Forelimb muscle (tissue), 1 donor: ENCODE measurements around the gene ATL3. TPM values are rescaled to one million over a fixed set of nuclear protein-coding genes. Genes with fewer than 3 reads are reported as not detected.
"Not testable (repeated sequence)": the region's sequence is repeated elsewhere in the genome, so short reads cannot be mapped to it uniquely, and the experiment has no call there.

Experiments
- DNase-seq: peaks from one replicate; pipeline ENCODE4 v3.0.0-alpha.2; 2013; ENCODE audit warnings: low read depth
- polyA plus RNA-seq: library from polyadenylated mRNA; unstranded; fragments of 120-200 nt; gene quantifications from one replicate; pipeline ENCODE4 v1.2.1, GENCODE V29; 2013; ENCODE audit not compliant: insufficient read length

ATL3 gene
- 13.6 TPM for polyA plus RNA-seq

DNA sequence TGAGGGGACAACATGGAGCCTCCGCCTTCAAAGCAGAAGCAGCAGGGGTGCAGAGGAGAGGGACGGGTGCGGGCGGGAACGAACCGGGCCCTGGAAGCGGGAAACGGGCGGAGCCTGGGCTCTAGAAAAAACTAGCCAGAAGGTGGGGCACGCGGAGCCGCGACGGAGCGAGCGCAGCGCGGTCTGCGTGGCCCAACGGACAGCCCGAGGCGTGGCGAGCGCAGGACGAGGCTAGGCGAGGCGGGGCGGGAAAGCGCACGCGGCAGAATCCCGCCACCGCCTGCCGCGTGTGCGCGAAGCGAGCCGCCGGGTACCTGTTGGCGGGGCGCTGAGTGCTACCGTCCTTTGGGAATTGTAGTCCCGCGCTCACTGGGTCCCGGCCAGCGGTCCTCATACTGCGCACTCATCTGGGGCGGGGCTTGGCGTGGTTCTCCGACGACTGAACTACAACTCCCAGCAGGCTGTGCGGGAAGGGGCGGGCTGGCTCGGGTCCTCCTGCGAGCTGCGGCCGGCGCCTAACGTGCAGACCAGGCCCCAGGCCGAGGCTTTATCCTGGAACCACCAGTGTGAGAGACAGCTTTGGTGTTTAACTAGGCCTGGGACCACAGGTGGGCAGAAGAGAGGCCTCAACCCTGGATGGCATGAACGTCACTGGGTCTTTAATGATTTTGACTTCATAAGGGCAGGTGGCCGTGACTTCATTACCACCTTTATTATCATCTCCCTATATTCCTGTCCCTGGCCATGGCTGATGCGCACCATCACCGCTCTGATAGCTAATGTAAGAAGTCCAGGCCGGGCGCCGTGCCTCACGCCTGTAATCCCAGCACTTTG, at the start of gene ATL3:
TSS of gene ATL3 (minus strand) at position 55 of the 834 bp plus-strand sequence. CDS start at position 14, 41 bp downstream.
- DNase-seq = peak; percentile 77

- no peak for DNase-seq
These were observed 49.4 kb upstream of the ATL3 start for GRCh38 chr11:63720611-63721010.

DNA sequence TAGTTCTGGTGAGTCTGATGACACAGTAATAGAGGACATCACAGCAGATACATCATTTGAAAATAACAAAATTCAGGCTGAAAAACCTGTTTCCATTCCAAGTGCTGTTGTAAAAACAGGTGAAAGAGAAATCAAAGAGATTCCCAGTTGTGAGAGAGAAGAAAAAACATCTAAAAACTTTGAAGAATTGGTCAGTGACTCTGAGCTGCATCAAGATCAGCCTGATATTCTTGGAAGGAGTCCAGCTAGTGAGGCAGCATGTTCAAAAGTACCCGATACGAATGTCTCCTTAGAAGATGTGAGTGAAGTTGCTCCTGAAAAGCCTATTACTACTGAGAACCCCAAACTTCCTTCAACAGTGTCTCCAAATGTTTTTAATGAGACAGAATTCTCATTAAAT, 48.8 kb upstream of the ATL3 start:
- DNase-seq = no peak

GRCh38 chr11:63719001-63719400, 47.8 kb upstream of the ATL3 start:
- DNase-seq = no peak

DNA sequence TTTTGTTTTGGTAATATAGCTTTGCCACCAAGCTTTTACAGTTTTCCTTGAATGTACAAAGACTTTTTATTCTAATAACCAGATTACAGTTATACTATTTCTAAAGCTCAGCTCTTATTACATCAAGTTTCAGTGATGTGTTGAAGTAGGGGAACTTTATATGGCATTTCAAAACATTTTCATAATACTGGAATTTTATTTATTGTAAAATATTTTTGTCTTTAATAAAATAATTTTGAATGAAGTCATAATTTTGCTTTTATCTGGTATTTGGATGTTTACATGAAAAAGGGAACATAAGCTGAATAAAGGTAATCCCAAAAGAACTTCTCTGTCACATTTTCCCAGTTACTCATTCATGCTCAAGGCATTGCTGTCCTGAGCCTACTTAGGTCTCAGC, 44.9 kb upstream of the ATL3 start:
- no peak for DNase-seq

DNA sequence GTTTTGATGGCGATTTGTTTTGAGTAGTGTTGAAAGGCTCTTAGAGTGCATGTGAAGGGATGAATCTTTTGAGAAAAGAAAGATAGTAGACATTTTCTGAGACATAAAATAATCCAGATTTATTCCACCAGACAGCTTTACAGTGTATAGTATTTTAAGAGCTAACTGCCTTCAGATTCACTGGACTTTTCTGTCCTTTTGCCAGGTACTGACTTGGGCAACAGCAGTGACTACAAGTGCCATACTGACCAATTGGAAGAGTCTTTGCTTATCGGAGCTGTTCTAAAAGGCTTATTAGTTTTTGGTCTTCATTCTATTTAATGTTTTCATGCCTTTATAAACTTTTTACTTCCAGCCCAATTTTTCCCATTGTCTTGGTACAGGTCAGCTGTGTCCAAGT, 42.6 kb upstream of the ATL3 start:
- no peak for DNase-seq

- no peak for DNase-seq
These were observed 40.7 kb upstream of the ATL3 start for GRCh38 chr11:63711838-63712237.

DNA sequence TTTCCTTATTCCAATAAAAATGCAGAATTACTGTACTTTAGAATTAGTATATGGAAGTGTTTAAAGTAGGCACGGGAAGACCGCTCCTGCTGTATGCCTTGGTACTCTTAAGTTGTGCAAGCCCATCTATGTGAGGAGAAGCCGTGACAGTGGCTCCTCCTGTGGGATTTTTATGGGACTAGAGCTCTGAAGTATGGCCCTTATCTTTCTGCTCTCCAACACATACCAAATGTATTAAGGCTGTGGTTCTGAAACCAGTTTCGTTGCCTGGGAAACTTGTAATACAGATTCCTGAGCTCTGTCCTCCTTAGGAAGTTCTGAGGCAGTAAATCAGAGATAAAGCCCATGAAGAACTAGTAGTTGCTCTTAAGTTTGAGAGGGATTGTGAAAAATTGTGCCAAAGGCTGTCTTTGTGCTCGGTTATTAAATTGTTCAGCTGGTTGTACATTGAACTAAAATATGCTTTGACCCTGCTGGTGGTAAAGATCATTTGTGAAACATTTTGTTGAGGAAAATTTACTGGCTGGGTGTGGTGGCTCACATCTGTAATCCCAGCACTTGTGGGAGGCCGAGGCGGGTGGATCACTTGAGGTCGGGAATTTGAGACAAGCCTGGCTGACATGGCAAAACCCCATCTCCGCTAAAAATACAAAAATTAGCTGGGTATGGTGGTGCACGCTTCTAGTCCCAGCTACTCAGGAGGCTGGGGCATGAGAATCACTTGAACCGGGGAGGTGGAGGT, 39.5 kb upstream of the ATL3 start:
- DNase-seq = no peak

DNA sequence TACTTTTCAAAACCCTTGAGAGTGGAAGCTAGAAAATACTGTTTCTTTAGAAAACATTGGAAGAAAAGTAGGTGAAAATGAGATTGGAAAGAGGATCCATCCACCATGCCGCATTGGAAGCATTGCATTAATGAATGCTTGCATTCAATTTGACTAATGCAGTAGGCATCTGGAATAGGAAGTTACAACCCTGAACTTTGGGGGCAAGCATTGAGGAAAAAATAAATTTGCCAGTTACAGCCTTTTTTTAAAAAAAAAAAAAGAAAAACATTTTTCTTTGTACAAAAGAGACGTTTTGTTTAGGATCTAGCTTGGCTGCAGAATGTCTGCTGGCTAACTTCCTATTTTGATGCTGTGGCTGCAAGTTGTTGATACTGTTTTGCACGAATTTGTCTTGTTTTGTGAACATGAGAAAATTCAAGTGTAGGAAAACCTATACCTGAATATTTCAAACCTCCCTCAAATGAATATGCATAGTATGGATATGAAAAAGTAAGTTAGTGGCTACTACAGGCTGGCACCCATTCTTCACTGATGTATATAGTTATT, 38.2 kb upstream of the ATL3 start:
- DNase-seq = no peak

GRCh38 chr11:63708764-63709163, 37.6 kb upstream of the ATL3 start:
- DNase-seq = no peak

GRCh38 chr11:63705526-63705925, 34.4 kb upstream of the ATL3 start:
- DNase-seq = no peak

- no peak for DNase-seq
These were observed 28.7 kb upstream of the ATL3 start for GRCh38 chr11:63699896-63700295.

GRCh38 chr11:63698976-63699733, 28.0 kb upstream of the ATL3 start:
- DNase-seq = no peak

DNA sequence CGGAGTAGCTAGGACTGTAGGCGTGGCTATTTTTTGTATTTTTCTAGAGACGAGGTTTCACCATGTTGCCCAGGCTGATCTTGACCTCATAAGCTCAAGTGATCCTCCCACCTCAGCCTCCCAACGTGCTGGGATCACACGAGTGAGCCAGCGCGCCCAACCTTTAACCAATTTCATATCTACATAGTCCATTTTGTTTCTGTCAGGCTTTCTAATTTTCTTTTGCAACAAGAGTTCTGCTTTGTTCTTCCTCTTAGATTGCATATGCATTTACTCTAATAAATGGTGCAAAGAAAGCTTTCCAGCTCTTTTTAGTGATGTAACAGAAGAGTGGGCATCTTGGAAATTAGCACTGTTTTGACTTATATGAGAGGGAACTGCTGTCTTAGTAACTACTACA, 23.4 kb upstream of the ATL3 start:
- no peak for DNase-seq

GRCh38 chr11:63687845-63688244, 16.7 kb upstream of the ATL3 start:
- DNase-seq = no peak

DNA sequence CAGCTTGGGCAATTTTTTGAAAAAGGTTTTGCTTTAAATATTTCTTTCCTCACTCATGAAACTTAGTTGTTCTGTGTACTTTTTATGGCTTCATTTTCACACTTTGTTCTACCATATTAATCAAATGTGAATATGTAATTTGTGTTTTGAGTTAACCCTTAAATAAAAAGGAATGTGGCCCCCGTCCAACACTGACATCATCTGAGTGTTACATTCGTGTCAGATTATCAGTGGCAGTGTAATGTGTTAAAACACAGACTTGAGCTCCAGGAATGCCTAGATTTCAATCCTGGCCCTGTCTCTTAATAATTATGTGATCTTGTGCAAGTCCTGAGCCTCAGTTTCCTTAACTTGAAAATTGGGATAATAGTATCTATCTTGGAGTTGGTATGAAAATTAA, 15.8 kb upstream of the ATL3 start:
- no peak for DNase-seq

DNA sequence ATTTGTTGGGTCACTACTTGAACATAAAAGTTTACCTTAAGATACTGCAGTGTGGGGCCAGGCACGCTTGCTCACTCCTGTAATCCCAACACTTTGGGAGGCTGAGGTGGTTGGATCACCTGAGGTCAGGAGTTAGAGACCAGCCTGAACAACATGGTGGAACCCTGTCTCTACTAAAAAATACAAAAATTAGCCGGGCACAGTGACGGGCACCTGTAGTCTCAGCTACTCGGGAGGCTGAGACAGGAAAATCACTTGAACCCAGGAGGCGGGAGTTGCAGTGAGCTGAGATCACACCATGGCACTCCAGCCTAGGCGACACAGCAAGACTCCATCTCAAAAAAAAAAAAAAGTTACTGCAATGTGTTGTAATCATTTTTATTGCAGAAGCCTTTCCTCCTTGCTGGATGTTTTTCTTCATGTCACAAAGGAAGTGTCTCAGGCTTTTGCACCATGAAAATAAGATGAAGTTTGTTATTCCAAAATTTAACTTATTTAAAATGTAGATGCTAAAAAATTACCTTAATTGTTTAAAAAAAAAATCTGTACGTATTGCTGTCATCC, 14.1 kb upstream of the ATL3 start:
- not testable (repeated sequence) for DNase-seq

DNA sequence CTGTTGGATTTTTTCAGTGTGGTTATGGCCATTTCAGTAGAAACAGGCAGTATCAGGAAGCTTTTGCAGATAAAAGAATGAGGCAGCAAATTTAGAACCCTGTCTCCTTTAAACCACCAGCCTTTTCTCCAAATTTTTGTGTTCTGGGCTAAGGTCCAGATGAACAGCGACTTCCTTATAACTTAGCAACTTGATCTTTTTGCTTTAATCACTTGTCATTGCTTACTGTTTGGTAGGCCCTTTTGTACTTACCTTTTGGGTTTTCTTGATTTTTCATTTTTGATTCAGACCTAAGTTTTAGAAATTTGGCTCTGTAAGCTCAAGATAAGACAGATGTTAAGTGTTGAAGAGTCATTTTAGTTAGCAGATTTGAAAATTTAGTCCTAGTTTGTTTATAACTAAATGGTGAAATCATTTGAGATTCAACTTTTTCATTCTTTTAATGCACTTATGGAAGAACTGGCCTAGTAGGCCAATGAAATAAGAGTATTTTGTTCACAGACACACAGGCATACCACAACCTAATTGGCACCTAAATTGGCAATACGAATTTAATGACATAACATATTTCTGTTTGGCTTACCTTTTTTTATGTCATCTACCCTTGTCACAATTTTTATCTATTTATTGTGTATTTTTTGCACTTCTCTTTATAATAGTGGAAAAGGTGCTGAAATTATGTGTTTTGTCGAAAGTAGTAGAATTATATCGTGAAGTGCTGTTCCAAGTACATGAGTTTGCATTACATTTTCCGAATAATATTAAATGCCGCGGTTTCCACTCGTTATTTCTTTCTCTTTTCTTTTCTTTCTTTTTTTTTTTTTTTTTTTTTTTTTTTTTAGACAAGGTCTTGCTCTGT, 12.2 kb upstream of the ATL3 start:
- DNase-seq = no peak

GRCh38 chr11:63682066-63683021, 11.2 kb upstream of the ATL3 start:
- DNase-seq = no peak
